ENCODE measurements around the gene PQBP1.

Gene PQBP1

DNA sequence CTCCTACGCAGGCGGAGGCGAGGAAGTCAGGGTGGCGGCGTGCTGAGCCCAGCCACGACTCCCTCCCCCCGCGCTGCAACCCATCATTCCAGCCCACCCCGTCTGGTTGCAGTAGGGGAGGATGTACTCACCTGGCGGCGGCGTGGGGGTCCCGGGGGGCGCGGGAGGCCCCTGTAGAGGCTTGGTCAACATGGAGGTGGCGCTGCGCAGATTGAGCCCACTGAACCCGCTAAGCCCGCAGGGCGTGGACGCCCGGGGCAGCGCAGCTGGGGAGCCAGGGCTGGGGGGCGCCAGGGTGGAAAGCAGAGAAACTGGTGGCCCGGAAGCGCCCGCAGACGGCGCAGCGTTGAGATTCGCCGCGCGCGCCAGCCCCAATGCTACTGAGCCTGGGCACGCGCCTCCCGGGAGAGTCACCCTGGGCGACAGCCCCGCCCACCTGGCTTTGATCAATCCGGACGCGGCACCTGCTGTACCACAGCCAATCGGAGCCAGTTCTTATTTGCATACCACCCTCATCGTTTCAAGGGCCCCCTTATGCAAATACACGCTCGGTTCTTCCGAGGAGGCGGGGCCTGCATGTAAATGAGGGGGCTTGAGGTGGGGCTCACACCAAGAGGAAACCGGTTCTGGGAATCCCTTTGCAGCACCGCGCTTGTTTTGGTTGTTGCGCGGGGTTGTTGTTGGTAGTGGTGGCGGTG is 21.1 kb downstream of the PQBP1 start, which contains the start of gene PIM2 (continued):
- TF ChIP-seq, protein P1, sequence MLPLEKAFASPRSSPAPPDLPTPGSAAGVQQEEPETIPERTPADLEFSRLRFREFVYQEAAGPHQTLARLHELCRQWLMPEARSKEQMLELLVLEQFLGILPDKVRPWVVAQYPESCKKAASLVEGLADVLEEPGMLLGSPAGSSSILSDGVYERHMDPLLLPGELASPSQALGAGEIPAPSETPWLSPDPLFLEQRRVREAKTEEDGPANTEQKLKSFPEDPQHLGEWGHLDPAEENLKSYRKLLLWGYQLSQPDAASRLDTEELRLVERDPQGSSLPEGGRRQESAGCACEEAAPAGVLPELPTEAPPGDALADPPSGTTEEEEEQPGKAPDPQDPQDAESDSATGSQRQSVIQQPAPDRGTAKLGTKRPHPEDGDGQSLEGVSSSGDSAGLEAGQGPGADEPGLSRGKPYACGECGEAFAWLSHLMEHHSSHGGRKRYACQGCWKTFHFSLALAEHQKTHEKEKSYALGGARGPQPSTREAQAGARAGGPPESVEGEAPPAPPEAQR (tag by site-specific recombination; IDR thresholded peaks at IDR 0.05), result no peak
- TF ChIP-seq ZNF707 (tag by site-specific recombination; IDR thresholded peaks at IDR 0.05) (no peak), ZNF530 (tag by site-specific recombination; IDR thresholded peaks at IDR 0.05; ENCODE audit: low read depth) (no peak), ZNF610 (tag by site-specific recombination; IDR thresholded peaks at IDR 0.05; ENCODE audit: borderline replicate concordance) (no peak), OVOL3 (tag by site-specific recombination; IDR thresholded peaks at IDR 0.05) (0 out of 2 replicates have a peak, but pooled peaks have one; percentile 26), ZNF221 (tag by site-specific recombination; IDR thresholded peaks at IDR 0.05; ENCODE audit: borderline replicate concordance) (no peak), ZBTB8A (tag by site-specific recombination; IDR thresholded peaks at IDR 0.05) (peak; percentile 87), IKZF3 (tag by site-specific recombination; IDR thresholded peaks at IDR 0.05) (0 out of 2 replicates have a peak, but pooled peaks have one; percentile 20), ZNF529 (tag by site-specific recombination; IDR thresholded peaks at IDR 0.05; ENCODE audit: insufficient replicate concordance) (no peak), ZNF404 (tag by site-specific recombination; IDR thresholded peaks at IDR 0.05) (no peak), ZNF202 (tag by site-specific recombination; IDR thresholded peaks at IDR 0.05; ENCODE audit: borderline replicate concordance) (no peak), ZNF600 (tag by site-specific recombination; IDR thresholded peaks at IDR 0.05) (peak; percentile 65; the same call in 1 of the 2 replicates), ZNF677 (tag by site-specific recombination; IDR thresholded peaks at IDR 0.05) (no peak), ZXDB (tag by site-specific recombination; IDR thresholded peaks at IDR 0.05) (0 out of 2 replicates have a peak, but pooled peaks have one; percentile 46), ZNF843 (tag by site-specific recombination; IDR thresholded peaks at IDR 0.05) (no peak), ZNF785 (tag by site-specific recombination; IDR thresholded peaks at IDR 0.05) (no peak), ZNF239 (tag by site-specific recombination; IDR thresholded peaks at IDR 0.05) (no peak), ZNF660 (tag by site-specific recombination; IDR thresholded peaks at IDR 0.05) (peak; percentile 45; the same call in 1 of the 2 replicates), ZNF792 (tag by site-specific recombination; IDR thresholded peaks at IDR 0.05) (no peak), ZNF155 (tag by site-specific recombination; IDR thresholded peaks at IDR 0.05) (no peak)
- TF ChIP-seq, protein P2, sequence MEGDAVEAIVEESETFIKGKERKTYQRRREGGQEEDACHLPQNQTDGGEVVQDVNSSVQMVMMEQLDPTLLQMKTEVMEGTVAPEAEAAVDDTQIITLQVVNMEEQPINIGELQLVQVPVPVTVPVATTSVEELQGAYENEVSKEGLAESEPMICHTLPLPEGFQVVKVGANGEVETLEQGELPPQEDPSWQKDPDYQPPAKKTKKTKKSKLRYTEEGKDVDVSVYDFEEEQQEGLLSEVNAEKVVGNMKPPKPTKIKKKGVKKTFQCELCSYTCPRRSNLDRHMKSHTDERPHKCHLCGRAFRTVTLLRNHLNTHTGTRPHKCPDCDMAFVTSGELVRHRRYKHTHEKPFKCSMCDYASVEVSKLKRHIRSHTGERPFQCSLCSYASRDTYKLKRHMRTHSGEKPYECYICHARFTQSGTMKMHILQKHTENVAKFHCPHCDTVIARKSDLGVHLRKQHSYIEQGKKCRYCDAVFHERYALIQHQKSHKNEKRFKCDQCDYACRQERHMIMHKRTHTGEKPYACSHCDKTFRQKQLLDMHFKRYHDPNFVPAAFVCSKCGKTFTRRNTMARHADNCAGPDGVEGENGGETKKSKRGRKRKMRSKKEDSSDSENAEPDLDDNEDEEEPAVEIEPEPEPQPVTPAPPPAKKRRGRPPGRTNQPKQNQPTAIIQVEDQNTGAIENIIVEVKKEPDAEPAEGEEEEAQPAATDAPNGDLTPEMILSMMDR (tag by site-specific recombination; IDR thresholded peaks at IDR 0.05), result peak; percentile 76
- TF ChIP-seq, protein P3, sequence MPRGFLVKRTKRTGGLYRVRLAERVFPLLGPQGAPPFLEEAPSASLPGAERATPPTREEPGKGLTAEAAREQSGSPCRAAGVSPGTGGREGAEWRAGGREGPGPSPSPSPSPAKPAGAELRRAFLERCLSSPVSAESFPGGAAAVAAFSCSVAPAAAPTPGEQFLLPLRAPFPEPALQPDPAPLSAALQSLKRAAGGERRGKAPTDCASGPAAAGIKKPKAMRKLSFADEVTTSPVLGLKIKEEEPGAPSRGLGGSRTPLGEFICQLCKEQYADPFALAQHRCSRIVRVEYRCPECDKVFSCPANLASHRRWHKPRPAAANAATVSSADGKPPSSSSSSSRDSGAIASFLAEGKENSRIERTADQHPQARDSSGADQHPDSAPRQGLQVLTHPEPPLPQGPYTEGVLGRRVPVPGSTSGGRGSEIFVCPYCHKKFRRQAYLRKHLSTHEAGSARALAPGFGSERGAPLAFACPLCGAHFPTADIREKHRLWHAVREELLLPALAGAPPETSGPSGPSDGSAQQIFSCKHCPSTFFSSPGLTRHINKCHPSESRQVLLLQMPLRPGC (tag by site-specific recombination; IDR thresholded peaks at IDR 0.05), result no peak
- TF ChIP-seq, protein P4, sequence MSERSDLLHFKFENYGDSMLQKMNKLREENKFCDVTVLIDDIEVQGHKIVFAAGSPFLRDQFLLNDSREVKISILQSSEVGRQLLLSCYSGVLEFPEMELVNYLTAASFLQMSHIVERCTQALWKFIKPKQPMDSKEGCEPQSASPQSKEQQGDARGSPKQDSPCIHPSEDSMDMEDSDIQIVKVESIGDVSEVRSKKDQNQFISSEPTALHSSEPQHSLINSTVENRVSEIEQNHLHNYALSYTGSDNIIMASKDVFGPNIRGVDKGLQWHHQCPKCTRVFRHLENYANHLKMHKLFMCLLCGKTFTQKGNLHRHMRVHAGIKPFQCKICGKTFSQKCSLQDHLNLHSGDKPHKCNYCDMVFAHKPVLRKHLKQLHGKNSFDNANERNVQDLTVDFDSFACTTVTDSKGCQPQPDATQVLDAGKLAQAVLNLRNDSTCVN (tag by site-specific recombination; optimal IDR thresholded peaks at IDR 0.05), result peak; percentile 80
- TF ChIP-seq, protein P5, sequence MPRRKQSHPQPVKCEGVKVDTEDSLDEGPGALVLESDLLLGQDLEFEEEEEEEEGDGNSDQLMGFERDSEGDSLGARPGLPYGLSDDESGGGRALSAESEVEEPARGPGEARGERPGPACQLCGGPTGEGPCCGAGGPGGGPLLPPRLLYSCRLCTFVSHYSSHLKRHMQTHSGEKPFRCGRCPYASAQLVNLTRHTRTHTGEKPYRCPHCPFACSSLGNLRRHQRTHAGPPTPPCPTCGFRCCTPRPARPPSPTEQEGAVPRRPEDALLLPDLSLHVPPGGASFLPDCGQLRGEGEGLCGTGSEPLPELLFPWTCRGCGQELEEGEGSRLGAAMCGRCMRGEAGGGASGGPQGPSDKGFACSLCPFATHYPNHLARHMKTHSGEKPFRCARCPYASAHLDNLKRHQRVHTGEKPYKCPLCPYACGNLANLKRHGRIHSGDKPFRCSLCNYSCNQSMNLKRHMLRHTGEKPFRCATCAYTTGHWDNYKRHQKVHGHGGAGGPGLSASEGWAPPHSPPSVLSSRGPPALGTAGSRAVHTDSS (tag by site-specific recombination; IDR thresholded peaks at IDR 0.05), result 0 out of 2 replicates have a peak, but pooled peaks have one; percentile 46
- TF ChIP-seq, protein P6, sequence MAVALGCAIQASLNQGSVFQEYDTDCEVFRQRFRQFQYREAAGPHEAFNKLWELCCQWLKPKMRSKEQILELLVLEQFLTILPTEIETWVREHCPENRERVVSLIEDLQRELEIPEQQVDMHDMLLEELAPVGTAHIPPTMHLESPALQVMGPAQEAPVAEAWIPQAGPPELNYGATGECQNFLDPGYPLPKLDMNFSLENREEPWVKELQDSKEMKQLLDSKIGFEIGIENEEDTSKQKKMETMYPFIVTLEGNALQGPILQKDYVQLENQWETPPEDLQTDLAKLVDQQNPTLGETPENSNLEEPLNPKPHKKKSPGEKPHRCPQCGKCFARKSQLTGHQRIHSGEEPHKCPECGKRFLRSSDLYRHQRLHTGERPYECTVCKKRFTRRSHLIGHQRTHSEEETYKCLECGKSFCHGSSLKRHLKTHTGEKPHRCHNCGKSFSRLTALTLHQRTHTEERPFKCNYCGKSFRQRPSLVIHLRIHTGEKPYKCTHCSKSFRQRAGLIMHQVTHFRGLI (tag by site-specific recombination; IDR thresholded peaks at IDR 0.05), result 0 out of 2 replicates have a peak, but pooled peaks have one; percentile 13
- TF ChIP-seq, protein P7, sequence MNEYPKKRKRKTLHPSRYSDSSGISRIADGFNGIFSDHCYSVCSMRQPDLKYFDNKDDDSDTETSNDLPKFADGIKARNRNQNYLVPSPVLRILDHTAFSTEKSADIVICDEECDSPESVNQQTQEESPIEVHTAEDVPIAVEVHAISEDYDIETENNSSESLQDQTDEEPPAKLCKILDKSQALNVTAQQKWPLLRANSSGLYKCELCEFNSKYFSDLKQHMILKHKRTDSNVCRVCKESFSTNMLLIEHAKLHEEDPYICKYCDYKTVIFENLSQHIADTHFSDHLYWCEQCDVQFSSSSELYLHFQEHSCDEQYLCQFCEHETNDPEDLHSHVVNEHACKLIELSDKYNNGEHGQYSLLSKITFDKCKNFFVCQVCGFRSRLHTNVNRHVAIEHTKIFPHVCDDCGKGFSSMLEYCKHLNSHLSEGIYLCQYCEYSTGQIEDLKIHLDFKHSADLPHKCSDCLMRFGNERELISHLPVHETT (tag by site-specific recombination; IDR thresholded peaks at IDR 0.05), result no peak
- TF ChIP-seq, protein P8, sequence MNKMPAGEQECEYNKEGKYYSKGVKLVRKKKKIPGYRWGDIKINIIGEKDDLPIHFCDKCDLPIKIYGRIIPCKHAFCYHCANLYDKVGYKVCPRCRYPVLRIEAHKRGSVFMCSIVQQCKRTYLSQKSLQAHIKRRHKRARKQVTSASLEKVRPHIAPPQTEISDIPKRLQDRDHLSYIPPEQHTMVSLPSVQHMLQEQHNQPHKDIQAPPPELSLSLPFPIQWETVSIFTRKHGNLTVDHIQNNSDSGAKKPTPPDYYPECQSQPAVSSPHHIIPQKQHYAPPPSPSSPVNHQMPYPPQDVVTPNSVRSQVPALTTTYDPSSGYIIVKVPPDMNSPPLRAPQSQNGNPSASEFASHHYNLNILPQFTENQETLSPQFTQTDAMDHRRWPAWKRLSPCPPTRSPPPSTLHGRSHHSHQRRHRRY (tag by site-specific recombination; IDR thresholded peaks at IDR 0.05), result no peak
